GM21576 (cell line): ENCODE data around the gene TMEM218.
"Not testable (repeated sequence)": the region's sequence is repeated elsewhere in the genome, so short reads cannot be mapped to it uniquely, and the experiment has no call there.

Experiments
- ATAC-seq: cut with Tn5 transposase; IDR thresholded peaks from one replicate; pipeline ENCODE4 v1.9.1; 2021; ENCODE audit warnings: mild to moderate bottlenecking, moderate library complexity; ENCODE audit not compliant: unreplicated experiment

Gene TMEM218

DNA sequence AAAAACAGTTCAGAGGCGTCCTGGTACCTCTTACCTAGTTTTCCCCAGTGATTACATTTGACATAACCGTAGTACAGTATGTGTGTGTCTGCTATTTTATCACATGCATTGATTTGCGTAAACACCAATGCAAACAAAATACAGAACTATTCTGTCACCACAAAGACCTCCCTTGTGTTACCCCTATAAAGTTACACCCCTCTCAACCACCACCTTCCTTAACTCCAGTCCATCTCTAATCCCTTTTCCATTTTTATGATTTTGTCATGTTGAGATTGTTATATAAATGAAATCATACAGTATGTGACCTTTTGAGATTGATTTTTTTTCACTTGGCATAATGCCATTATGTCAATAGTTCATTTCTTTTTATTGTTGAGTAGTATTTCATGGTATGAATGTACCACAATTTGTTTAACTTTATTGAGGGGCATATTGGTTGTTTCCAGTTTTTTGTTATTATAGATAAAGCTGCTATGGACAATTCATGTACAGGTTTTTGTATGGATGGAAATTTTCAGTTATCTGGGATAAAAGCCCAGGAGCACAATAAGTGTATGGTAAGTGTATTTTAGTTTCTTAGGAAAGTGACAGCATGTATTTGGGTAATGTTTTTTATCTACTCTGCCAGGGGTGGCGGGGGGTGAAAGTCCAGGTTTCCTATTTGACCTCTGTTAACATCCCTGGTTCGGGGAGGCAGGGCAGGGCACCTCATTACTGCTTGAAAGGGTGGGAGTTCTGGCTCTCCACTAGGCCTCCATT, 54.3 kb downstream of the TMEM218 start:
- no peak for ATAC-seq

DNA sequence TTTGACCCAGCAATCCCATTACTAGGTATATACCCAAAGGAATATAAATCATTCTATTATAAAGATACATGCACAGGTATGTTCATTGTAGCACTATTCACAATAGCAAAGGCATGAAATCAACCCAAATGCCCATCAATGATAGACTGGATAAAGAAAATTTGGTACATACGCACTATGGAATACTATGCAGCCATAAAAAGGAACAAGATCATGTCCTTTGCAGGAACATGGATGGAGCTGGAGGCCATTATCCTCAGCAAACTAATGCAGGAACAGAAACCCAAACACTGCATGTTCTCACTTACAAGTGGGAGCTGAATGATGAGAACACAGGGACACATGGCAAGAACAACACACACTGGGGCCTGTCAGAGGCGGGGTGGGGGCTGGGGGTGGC, 55.3 kb downstream of the TMEM218 start:
- ATAC-seq: not testable (repeated sequence)

DNA sequence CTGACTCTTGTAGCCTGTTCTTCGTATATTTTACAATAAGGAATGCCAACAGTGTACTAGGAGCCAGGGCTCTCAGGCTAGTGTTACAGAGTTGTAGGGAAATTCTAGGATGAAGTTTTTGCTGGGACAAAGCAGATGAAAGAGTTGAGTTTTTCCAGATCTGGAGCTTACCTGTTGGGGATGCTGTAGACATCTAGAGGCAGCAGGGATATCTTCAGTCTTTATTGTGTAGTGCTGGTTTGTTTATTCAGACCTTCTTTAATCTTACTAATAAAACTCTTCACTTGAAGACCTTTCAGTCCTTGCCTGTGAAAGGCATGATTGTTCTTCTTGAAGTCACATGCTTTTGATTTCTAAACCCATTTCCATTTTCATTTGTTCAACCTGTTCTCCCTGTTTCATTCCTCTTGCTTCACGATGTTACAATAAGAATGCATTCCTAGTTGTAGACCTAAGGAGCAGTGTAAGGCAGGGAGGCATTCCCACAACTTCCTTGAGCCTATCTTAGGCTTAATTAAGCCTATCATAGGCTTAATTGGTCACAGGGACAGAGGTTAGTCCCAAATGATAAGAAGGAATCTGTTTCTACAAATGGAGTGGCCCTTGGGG, 56.2 kb downstream of the TMEM218 start:
- ATAC-seq: no peak

DNA sequence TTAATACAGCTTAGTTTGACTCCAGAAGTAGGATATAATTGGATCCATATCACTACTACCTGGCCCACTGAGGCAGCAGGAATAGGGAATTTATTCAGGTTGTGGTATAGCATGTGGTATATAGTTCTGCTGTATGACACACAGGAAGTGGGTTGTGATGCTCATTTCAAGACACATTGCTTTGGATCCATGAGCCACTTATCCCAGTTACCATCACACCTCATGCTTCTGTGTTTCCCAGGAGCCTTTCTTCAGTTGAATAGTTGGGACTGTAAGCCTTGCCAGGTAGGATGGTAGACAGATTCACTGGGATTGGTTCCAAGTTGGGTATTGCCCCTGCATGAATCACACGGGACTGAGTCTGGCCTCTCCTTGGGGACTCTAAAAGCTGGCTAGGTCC, 58.3 kb downstream of the TMEM218 start:
- no peak for ATAC-seq

DNA sequence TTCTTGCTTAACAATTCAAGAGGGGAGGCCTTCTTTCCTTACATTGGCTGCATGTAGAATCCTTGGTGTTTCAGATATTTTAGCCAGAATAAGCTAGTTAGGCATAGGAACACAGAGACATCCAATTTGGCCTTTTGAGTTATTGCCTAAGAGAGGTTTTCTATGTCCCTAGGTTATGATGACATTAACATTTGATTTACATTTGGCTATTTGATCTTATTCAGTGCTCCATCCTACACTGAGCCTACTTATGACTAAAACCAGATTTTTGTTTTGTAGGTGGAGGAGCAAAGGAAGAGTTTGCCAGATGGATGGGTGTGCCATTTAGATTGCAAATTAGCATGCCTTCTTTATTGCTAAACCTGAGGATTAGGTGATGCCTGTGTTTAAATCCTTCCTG, 59.4 kb downstream of the TMEM218 start:
- no peak for ATAC-seq

DNA sequence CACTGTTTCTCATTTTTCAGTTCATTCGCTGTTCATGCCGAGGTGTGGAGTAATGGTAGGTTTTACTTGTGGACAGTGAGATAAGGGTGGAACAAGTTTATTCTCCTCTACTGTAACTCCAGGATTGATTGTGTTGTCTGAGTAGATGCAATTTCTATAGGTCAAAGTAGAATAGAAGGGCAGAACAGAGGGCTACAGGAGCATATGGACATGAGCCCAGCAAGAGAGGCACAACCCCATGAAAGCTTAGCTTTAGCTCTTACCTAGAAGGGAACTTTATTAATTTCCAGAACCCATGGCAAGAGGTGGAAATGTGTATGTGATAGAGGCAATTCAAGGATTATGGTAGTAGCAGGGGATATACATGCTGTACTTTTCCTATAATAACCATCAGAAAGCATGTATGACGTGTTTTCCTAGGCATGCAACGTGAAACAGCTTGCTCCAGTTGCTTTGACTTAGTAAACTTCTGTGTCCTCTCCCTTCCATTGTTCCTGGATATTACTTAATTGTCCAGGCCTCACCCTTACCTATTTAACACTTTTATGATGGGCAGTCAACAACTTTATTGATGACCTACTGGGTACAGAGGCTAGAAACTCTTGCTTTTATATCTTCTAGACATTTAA, 62.1 kb downstream of the TMEM218 start:
- no peak for ATAC-seq
